Omental fat pad (tissue), 4 donors: ENCODE results near the gene FSIP1. TPM values are rescaled to one million over a fixed set of nuclear protein-coding genes. Genes with fewer than 3 reads are reported as not detected.

Source experiments
- ATAC-seq: fragments of 150-250 bp; one replicate; pipeline ENCODE4 v1.9.1; 2016; ENCODE audit warnings: mild to moderate bottlenecking, moderate library complexity; ENCODE audit not compliant: low FRiP score
- DNase-seq: peaks from one replicate; pipeline ENCODE4 v3.0.0-alpha.2; 2019; ENCODE audit warnings: low spot score
- CTCF ChIP-seq, 3 donors: fragments of 450-650 bp; IDR thresholded peaks; one replicate each; pipeline ENCODE4 v1.5.1; 2016 to 2017; ENCODE audit warnings: antibody characterized with exemption in 3 of 3, mild to moderate bottlenecking in 3 of 3, moderate library complexity in 2 of 3
- total RNA-seq, 4 donors: library from RNA; depleted of rRNA; stranded (reverse); fragments of >200 nt; gene quantifications; one replicate each; pipeline ENCODE4 v1.1.0, GENCODE V29; 2016

FSIP1 gene
- total RNA-seq, 4 donors from 2014 or later: 0.32 to 0.48 (median 0.41) TPM

GRCh38 chr15:39565851-39566250 is 216.8 kb downstream of the FSIP1 start:
- TF ChIP-seq CTCF (IDR thresholded peaks at IDR 0.05): no peak
- no peak for ATAC-seq
- DNase-seq: no peak

GRCh38 chr15:39564972-39565665 is 217.5 kb downstream of the FSIP1 start:
- no peak for ATAC-seq
- no peak for DNase-seq
- TF ChIP-seq CTCF (IDR thresholded peaks at IDR 0.05): no peak

- DNase-seq (no peak), ATAC-seq (no peak)
- TF ChIP-seq CTCF (IDR thresholded peaks at IDR 0.05): no peak
These were observed 224.2 kb downstream of the FSIP1 start for GRCh38 chr15:39558421-39558820.

- DNase-seq: no peak
- TF ChIP-seq CTCF (IDR thresholded peaks at IDR 0.05): no peak
- no peak for ATAC-seq
These were observed 226.2 kb downstream of the FSIP1 start for GRCh38 chr15:39556461-39556860.

GRCh38 chr15:39555885-39556284 is 226.8 kb downstream of the FSIP1 start:
- no peak for TF ChIP-seq CTCF (IDR thresholded peaks at IDR 0.05)
- ATAC-seq (no peak), DNase-seq (no peak)

GRCh38 chr15:39554746-39555387 is 227.8 kb downstream of the FSIP1 start:
- no peak for TF ChIP-seq CTCF (IDR thresholded peaks at IDR 0.05)
- ATAC-seq (no peak), DNase-seq (no peak)
